Measurements from ENCODE around the gene DCAF4L1.

GRCh38 chr4:41933997-41934503 is 47.5 kb upstream of the DCAF4L1 start:
- TF ChIP-seq CTCF (optimal IDR thresholded peaks at IDR 0.05 in 1 of 3, IDR thresholded peaks at IDR 0.05 in 1 of 3, conservative IDR thresholded peaks at IDR 0.05 in 1 of 3; ENCODE audit: extremely low read depth in 1 of 3, insufficient read depth in 2 of 3, low read length in 3 of 3), result no peak
- TF ChIP-seq EZH2 (IDR thresholded peaks at IDR 0.05; ENCODE audit: low read length), result no peak
